ENCODE results near the gene RNF41. TPM values are rescaled to one million over a fixed set of nuclear protein-coding genes. Genes with fewer than 3 reads are reported as not detected.

RNF41 gene
- total and polyA plus RNA-seq, 2 donors (not counting 1 experiment from before 2014, with no cell fraction given) = 113 to 129 TPM

DNA sequence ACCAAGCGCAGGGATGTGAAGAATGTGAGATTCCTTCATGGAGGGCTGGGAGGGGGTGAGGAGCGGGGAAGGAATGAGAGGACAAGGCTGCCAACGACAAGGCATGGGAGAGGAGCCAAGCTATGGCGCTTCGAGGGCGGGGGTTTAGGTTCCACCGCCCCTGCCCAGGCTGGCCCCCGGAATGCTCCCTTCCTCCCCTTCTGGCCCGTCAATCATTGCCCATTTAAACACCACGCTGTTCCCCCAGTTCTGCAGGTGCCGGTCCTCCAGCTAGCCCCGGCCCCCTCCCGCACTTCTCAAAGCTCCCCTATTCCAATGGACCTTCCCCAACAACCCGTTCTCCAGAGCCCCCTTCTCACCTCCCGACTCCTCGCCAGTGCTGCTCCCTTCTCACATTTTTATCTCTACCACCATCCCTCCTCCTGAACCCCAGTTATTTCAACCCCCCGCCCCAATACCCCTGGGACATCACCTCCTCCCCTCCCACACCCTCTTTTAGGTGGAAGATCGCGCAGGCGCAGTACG, 428 bp downstream of the RNF41 start:
- Histone ChIP-seq H3K79me2 (ENCODE audit: control insufficient read depth, insufficient read depth, low read length) (peaks cover 62% of the 10 kb centered on the region), H3K36me3 (replicated peaks in 1 of 2; ENCODE audit: control extremely low read depth in 1 of 2, control insufficient read depth in 1 of 2, extremely low read depth in 1 of 2, insufficient read depth in 2 of 2, low read length in 1 of 2) (peaks cover 1 to 4% of the 10 kb centered on the region in 2 experiments), H3K4me2 (replicated peaks; ENCODE audit: low read depth, low read length, poor library complexity, severe bottlenecking) (peak overlapping the region; percentile 98), H4K20me1 (ENCODE audit: control insufficient read depth, insufficient read depth, low read length, poor library complexity, severe bottlenecking) (peaks cover 28% of the 10 kb centered on the region), H2AFZ (ENCODE audit: insufficient read depth, low read depth, low read length, poor library complexity, severe bottlenecking) (peak overlapping the region; percentile 83), H3K9ac (ENCODE audit: low read length) (peak overlapping the region; percentile 99), H3K4me3 (ENCODE audit: control extremely low read depth in 1 of 5, extremely low read depth in 1 of 5, insufficient read depth in 1 of 5, low read depth in 2 of 5, low read length in 4 of 5) (peak overlapping the region; percentile 56 to 100 (median 99)), H3K27me3 (replicated peaks in 1 of 4; ENCODE audit: control extremely low read depth in 1 of 4, control insufficient read depth in 3 of 4, insufficient read depth in 4 of 4, low read length in 3 of 4) (no peaks in the 10 kb centered on the region), H3K9me3 (ENCODE audit: control extremely low read depth in 1 of 3, control insufficient read depth in 2 of 3, insufficient read depth in 1 of 3, low read length in 2 of 3) (no peaks in the 10 kb centered on the region), H3K27ac (ENCODE audit: low read length in 2 of 2) (peak overlapping the region; percentile 73 to 99), H3K4me1 (ENCODE audit: control insufficient read depth in 2 of 2, insufficient read depth in 2 of 2, low read length in 2 of 2) (peaks cover 26 to 48% of the 10 kb centered on the region in 2 donors)
- TF ChIP-seq, protein P1, sequence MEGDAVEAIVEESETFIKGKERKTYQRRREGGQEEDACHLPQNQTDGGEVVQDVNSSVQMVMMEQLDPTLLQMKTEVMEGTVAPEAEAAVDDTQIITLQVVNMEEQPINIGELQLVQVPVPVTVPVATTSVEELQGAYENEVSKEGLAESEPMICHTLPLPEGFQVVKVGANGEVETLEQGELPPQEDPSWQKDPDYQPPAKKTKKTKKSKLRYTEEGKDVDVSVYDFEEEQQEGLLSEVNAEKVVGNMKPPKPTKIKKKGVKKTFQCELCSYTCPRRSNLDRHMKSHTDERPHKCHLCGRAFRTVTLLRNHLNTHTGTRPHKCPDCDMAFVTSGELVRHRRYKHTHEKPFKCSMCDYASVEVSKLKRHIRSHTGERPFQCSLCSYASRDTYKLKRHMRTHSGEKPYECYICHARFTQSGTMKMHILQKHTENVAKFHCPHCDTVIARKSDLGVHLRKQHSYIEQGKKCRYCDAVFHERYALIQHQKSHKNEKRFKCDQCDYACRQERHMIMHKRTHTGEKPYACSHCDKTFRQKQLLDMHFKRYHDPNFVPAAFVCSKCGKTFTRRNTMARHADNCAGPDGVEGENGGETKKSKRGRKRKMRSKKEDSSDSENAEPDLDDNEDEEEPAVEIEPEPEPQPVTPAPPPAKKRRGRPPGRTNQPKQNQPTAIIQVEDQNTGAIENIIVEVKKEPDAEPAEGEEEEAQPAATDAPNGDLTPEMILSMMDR (IDR thresholded peaks at IDR 0.05) = no peak
- TF ChIP-seq EZH2 (IDR thresholded peaks at IDR 0.05; ENCODE audit: borderline replicate concordance, insufficient read depth, low read depth, low read length, poor library complexity, severe bottlenecking) = no peak
- Mint-ChIP-seq H3K27ac (peak overlapping the region; percentile 100), H3K27me3 (no peaks in the 10 kb centered on the region), H3K4me1 (peaks cover 55% of the 10 kb centered on the region), H3K4me3 (peak overlapping the region; percentile 100), H3K9me3 (ENCODE audit: insufficient read depth) (no peaks in the 10 kb centered on the region)
- POLR2A ChIA-PET = interaction anchor here (0.5 to 4.1 kb wide), 25 partner anchors 14 to 1302 kb away, joined by 3 to 65 read pairs (median 4); partner anchors contain the start of genes ANKRD52, COQ10A, ESYT1 and IL23A
- intact Hi-C loops (cut with micrococcal nuclease) = loop anchor here (1.0 to 2.0 kb wide), 4 partner anchors 13 to 483 kb away; partner anchors contain the start of gene MYL6
- DNase-seq (no peak), ATAC-seq (ENCODE audit: low read depth) (peak; percentile 15)
- CTCF ChIA-PET = interaction anchor here (0.6 to 4.6 kb wide), 22 partner anchors 10 to 482 kb away, joined by 3 to 126 read pairs (median 6); partner anchors contain the start of genes ANKRD52, COQ10A, ESYT1 and MYL6
- under 1% methylated on average over 19 of the region's 21 CpGs for WGBS (ENCODE audit: insufficient coverage)
